H9 (cell line): ENCODE data around the gene HEATR1. TPM values are rescaled to one million over a fixed set of nuclear protein-coding genes. Genes with fewer than 3 reads are reported as not detected.

ENCODE experiments used
- DNase-seq: peaks from one replicate; pipeline ENCODE4 v3.0.0-alpha.2; 2017
- H2AFZ ChIP-seq: one replicate; pipeline ENCODE4 v1.6.1; 2013; ENCODE audit warnings: mild to moderate bottlenecking, low read length, control low read depth, moderate library complexity
- H2AK5ac ChIP-seq: 2 replicates; pipeline ENCODE4 v1.6.1; 2013; ENCODE audit warnings: low read length, control low read depth, mixed read lengths; ENCODE audit not compliant: insufficient read length
- H2BK120ac ChIP-seq: one replicate; pipeline ENCODE4 v1.6.1; 2013; ENCODE audit warnings: low read depth, mild to moderate bottlenecking, low read length, control low read depth, inconsistent platforms; ENCODE audit not compliant: poor library complexity, severe bottlenecking
- H2BK12ac ChIP-seq: 2 replicates; pipeline ENCODE4 v1.6.1; 2013; ENCODE audit warnings: low read length, control low read depth, mixed read lengths, low read depth; ENCODE audit not compliant: insufficient read length
- H2BK15ac ChIP-seq: 2 replicates; pipeline ENCODE4 v1.6.1; 2013; ENCODE audit warnings: low read depth, low read length, control low read depth
- H2BK20ac ChIP-seq: one replicate; pipeline ENCODE4 v1.6.1; 2013; ENCODE audit warnings: low read depth, mild to moderate bottlenecking, low read length, control low read depth, inconsistent platforms; ENCODE audit not compliant: poor library complexity, severe bottlenecking
- H2BK5ac ChIP-seq: 2 replicates; pipeline ENCODE4 v1.6.1; 2013; ENCODE audit warnings: low read length, control low read depth, mixed read lengths; ENCODE audit not compliant: insufficient read length
- H3K14ac ChIP-seq: 2 replicates; pipeline ENCODE4 v1.6.1; 2013; ENCODE audit warnings: low read length, control low read depth; ENCODE audit not compliant: insufficient read depth
- H3K18ac ChIP-seq: 2 replicates; pipeline ENCODE4 v1.6.1; 2013; ENCODE audit warnings: low read depth, mild to moderate bottlenecking, mixed read lengths, low read length, control low read depth; ENCODE audit not compliant: insufficient read length
- H3K23ac ChIP-seq: 2 replicates; pipeline ENCODE4 v1.6.1; 2013; ENCODE audit warnings: low read length, control low read depth, mixed read lengths, low read depth; ENCODE audit not compliant: insufficient read length
- H3K23me2 ChIP-seq: 2 replicates; pipeline ENCODE4 v1.6.1; 2013; ENCODE audit warnings: low read depth, mild to moderate bottlenecking, mixed read lengths, low read length, control low read depth; ENCODE audit not compliant: insufficient read length, poor library complexity, severe bottlenecking
- H3K27ac ChIP-seq: 2 replicates; pipeline ENCODE4 v1.5.1; 2013; ENCODE audit warnings: low read length, control low read depth, mixed read lengths, low read depth; ENCODE audit not compliant: insufficient read length
- H3K27me3 ChIP-seq: 2 replicates; pipeline ENCODE4 v1.6.1; 2013; ENCODE audit warnings: low read length, control low read depth, inconsistent platforms; ENCODE audit not compliant: insufficient read depth
- H3K4ac ChIP-seq: 2 replicates; pipeline ENCODE4 v1.6.1; 2013; ENCODE audit warnings: low read depth, mild to moderate bottlenecking, control low read depth, inconsistent platforms, low read length, moderate library complexity
- H3K4me1 ChIP-seq: 2 replicates; pipeline ENCODE4 v1.6.1; 2013; ENCODE audit warnings: low read length, control low read depth, inconsistent platforms; ENCODE audit not compliant: insufficient read depth
- H3K4me2 ChIP-seq: 2 replicates; pipeline ENCODE4 v1.6.1; 2013; ENCODE audit warnings: low read length, control low read depth, mixed read lengths; ENCODE audit not compliant: insufficient read length, insufficient read depth
- H3K56ac ChIP-seq: 2 replicates; pipeline ENCODE4 v1.6.1; 2013; ENCODE audit warnings: low read depth, mild to moderate bottlenecking, mixed read lengths, low read length, control low read depth; ENCODE audit not compliant: insufficient read length
- H3K79me1 ChIP-seq: 2 replicates; pipeline ENCODE4 v1.6.1; 2013; ENCODE audit warnings: low read depth, mild to moderate bottlenecking, moderate library complexity, low read length, control low read depth, inconsistent platforms; ENCODE audit not compliant: insufficient read depth, poor library complexity, severe bottlenecking
- H3K79me2 ChIP-seq: 2 replicates; pipeline ENCODE4 v1.6.1; 2013; ENCODE audit warnings: low read length, control low read depth, inconsistent platforms; ENCODE audit not compliant: insufficient read depth
- H3K9ac ChIP-seq: 2 replicates; pipeline ENCODE4 v1.6.1; 2013; ENCODE audit warnings: low read length, control low read depth, mixed read lengths; ENCODE audit not compliant: insufficient read length; ENCODE audit errors: extremely low read depth
- H3K9me3 ChIP-seq: one replicate; pipeline ENCODE4 v1.6.1; 2013; ENCODE audit warnings: low read depth, low read length, inconsistent platforms; ENCODE audit not compliant: control insufficient read depth
- H3T11ph ChIP-seq: one replicate; pipeline ENCODE4 v1.6.1; 2013; ENCODE audit warnings: mild to moderate bottlenecking, low read length, control low read depth, inconsistent platforms
- H4K20me1 ChIP-seq: one replicate; pipeline ENCODE4 v1.6.1; 2013; ENCODE audit not compliant: control insufficient read depth, insufficient read length, insufficient read depth
- H4K5ac ChIP-seq: 2 replicates; pipeline ENCODE4 v1.6.1; 2013; ENCODE audit warnings: low read depth, mild to moderate bottlenecking, mixed read lengths, low read length, control low read depth; ENCODE audit not compliant: insufficient read length
- H4K8ac ChIP-seq: replicated peaks from 2 replicates; pipeline ENCODE4 v1.6.1; 2013; ENCODE audit warnings: low read length, control low read depth, mixed read lengths, low read depth; ENCODE audit not compliant: insufficient read length
- H4K91ac ChIP-seq: 2 replicates; pipeline ENCODE4 v1.6.1; 2013; ENCODE audit warnings: low read depth, mild to moderate bottlenecking, moderate library complexity, mixed read lengths, low read length, control low read depth; ENCODE audit not compliant: insufficient read length
- H3K27ac Mint-ChIP-seq, 3 experiments: 2 replicates in 2 of 3; 3 replicates in 1 of 3; pipeline ENCODE4 v1.8.0; 2020 to 2021; ENCODE audit warnings: mixed read lengths in 3 of 3, mild to moderate bottlenecking in 1 of 3, moderate library complexity in 1 of 3
- H3K27me3 Mint-ChIP-seq: 2 replicates; pipeline ENCODE4 v1.8.0; 2021; ENCODE audit warnings: low read depth, mild to moderate bottlenecking, moderate library complexity, mixed read lengths
- H3K36me3 Mint-ChIP-seq, 3 experiments: 2 replicates in 2 of 3; 3 replicates in 1 of 3; pipeline ENCODE4 v1.8.0; 2020 to 2021; ENCODE audit warnings: low read depth in 3 of 3, mixed read lengths in 3 of 3; ENCODE audit not compliant: insufficient read depth in 1 of 3
- H3K4me1 Mint-ChIP-seq, 2 experiments: 2 replicates each; pipeline ENCODE4 v1.8.0; 2020; ENCODE audit warnings: mixed read lengths in 2 of 2
- H3K4me3 Mint-ChIP-seq, 2 experiments: 2 replicates in 1 of 2; 3 replicates in 1 of 2; pipeline ENCODE4 v1.8.0; 2020 to 2021; ENCODE audit warnings: mild to moderate bottlenecking in 2 of 2, mixed read lengths in 2 of 2, moderate library complexity in 1 of 2
- H3K9me3 Mint-ChIP-seq, 2 experiments: 2 replicates in 1 of 2; 3 replicates in 1 of 2; pipeline ENCODE4 v1.8.0; 2020; ENCODE audit warnings: mild to moderate bottlenecking in 2 of 2, mixed read lengths in 2 of 2, moderate library complexity in 1 of 2
- WGBS: extraction: QIAGEN DNeasy Blood & Tissue Kit; methylation state at CpG from one replicate; pipeline ENCODE4 v1.1.7; 2013; ENCODE audit warnings: missing lambda C conversion rate, low lambda C conversion rate, mixed read lengths; ENCODE audit not compliant: insufficient read length; ENCODE audit errors: extremely low coverage; 5-methylcytosine and 5-hydroxymethylcytosine counted together
- total RNA-seq: library from RNA; stranded (reverse); gene quantifications from 2 replicates; pipeline ENCODE4 v1.2.1, GENCODE V29; 2021
- TF ChIP-seq, protein P1 (sequence below): fragments of 200-600 bp; sonication (generic); conservative IDR thresholded peaks from 3 replicates; pipeline ENCODE4 v1.8.0; 2021; ENCODE audit warnings: antibody characterized with exemption, mild to moderate bottlenecking

Gene HEATR1
- total RNA-seq, 1 experiment from 2014 or later: 88.2 TPM

DNA sequence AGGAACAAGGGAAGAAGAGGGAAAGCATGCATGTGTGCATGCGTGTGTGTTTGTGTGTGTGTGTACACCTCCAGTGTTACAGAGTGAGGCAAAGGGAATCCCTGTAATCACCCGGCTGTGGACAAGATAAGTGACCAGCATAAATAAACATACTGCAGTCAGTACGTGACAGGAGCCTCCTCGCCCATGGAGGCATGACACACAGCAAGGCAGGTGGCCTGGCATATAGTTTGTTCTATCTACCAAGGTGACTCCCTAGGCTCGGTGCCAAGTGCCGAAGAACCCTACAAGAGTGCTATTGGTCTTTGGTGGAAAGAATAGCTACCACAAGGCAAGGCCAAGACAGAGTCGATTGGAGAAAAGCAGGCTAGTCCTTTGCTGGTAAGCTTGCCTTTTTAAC is 31.7 kb upstream of the HEATR1 start:
- DNase-seq: no peak
- H3K4ac ChIP-seq: no peak overlapping the region
- no peak overlapping the region for H3K23ac ChIP-seq
- no peak overlapping the region for H3K4me3 Mint-ChIP-seq
- no peaks in the 10 kb centered on the region for H3K4me1 Mint-ChIP-seq
- no peaks in the 10 kb centered on the region for H3K23me2 ChIP-seq
- H3T11ph ChIP-seq: no peak overlapping the region
- no peaks in the 10 kb centered on the region for H3K79me2 ChIP-seq
- peak overlapping the region; percentile 31 for H4K5ac ChIP-seq
- no peak overlapping the region for H4K91ac ChIP-seq
- no peak overlapping the region for H3K14ac ChIP-seq
- no peak overlapping the region for H2BK12ac ChIP-seq
- H3K36me3 Mint-ChIP-seq: no peaks in the 10 kb centered on the region
- no peak overlapping the region for H3K18ac ChIP-seq
- no peaks in the 10 kb centered on the region for H3K27me3 ChIP-seq
- H4K20me1 ChIP-seq: no peaks in the 10 kb centered on the region
- no peak overlapping the region for H2BK120ac ChIP-seq
- H2BK5ac ChIP-seq: no peak overlapping the region
- no peaks in the 10 kb centered on the region for H3K79me1 ChIP-seq
- H3K9me3 ChIP-seq: no peaks in the 10 kb centered on the region
- H2AK5ac ChIP-seq: no peak overlapping the region
- H3K56ac ChIP-seq: no peak overlapping the region
- H3K4me1 ChIP-seq: no peaks in the 10 kb centered on the region
- no peak overlapping the region for H3K9ac ChIP-seq
- H2BK20ac ChIP-seq: no peak overlapping the region
- no peak overlapping the region for H3K4me2 ChIP-seq
- no peaks in the 10 kb centered on the region; the same call in none of the 2 replicates for H3K27me3 Mint-ChIP-seq
- H3K9me3 Mint-ChIP-seq: no peaks in the 10 kb centered on the region
- no peak overlapping the region for H2BK15ac ChIP-seq
- no peak overlapping the region for H3K27ac Mint-ChIP-seq
- TF ChIP-seq, protein P1, sequence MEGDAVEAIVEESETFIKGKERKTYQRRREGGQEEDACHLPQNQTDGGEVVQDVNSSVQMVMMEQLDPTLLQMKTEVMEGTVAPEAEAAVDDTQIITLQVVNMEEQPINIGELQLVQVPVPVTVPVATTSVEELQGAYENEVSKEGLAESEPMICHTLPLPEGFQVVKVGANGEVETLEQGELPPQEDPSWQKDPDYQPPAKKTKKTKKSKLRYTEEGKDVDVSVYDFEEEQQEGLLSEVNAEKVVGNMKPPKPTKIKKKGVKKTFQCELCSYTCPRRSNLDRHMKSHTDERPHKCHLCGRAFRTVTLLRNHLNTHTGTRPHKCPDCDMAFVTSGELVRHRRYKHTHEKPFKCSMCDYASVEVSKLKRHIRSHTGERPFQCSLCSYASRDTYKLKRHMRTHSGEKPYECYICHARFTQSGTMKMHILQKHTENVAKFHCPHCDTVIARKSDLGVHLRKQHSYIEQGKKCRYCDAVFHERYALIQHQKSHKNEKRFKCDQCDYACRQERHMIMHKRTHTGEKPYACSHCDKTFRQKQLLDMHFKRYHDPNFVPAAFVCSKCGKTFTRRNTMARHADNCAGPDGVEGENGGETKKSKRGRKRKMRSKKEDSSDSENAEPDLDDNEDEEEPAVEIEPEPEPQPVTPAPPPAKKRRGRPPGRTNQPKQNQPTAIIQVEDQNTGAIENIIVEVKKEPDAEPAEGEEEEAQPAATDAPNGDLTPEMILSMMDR: no peak
- WGBS: no CpG with 5 or more reads among the region's 7 CpGs
- H2AFZ ChIP-seq: no peak overlapping the region
- no peak overlapping the region for H4K8ac ChIP-seq
- no peak overlapping the region for H3K27ac ChIP-seq
